PC-9 (cell line): ENCODE data around the gene BMP10.

Source experiments
- EZH2 ChIP-seq: fragments of 200-600 bp; sonication (generic); IDR thresholded peaks from 2 replicates; pipeline ENCODE4 v1.8.0; 2017; ENCODE audit warnings: antibody characterized with exemption, low read depth
- TF ChIP-seq, protein P1 (sequence below): fragments of 200-600 bp; sonication (generic); conservative IDR thresholded peaks from 2 replicates; pipeline ENCODE4 v1.6.1; 2017; ENCODE audit warnings: mixed run types, antibody characterized with exemption, mild to moderate bottlenecking, moderate library complexity

DNA sequence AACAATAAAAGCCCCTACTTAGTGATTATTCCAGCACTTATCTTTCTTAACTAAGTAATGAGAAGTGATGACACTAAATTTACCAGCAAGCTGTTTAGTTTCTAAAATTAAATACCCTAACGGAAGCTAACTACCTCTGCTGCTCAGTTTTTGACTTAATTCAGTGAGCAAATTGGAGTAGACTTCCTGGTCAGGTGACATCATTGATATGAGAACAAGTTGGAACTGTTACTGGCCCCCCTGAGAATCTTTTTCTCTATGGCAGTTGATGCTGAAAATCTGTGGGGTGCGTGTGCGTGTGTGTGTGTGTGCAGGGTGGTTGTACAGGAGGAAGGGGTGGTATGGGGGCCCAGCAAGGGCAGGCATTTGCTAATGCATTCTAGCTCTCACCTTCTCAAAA lies 35.5 kb upstream of the BMP10 start:
- TF ChIP-seq EZH2, result no peak
- TF ChIP-seq, protein P1, sequence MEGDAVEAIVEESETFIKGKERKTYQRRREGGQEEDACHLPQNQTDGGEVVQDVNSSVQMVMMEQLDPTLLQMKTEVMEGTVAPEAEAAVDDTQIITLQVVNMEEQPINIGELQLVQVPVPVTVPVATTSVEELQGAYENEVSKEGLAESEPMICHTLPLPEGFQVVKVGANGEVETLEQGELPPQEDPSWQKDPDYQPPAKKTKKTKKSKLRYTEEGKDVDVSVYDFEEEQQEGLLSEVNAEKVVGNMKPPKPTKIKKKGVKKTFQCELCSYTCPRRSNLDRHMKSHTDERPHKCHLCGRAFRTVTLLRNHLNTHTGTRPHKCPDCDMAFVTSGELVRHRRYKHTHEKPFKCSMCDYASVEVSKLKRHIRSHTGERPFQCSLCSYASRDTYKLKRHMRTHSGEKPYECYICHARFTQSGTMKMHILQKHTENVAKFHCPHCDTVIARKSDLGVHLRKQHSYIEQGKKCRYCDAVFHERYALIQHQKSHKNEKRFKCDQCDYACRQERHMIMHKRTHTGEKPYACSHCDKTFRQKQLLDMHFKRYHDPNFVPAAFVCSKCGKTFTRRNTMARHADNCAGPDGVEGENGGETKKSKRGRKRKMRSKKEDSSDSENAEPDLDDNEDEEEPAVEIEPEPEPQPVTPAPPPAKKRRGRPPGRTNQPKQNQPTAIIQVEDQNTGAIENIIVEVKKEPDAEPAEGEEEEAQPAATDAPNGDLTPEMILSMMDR, result no peak
